ENCODE results near the gene COL9A1.
"Not testable (repeated sequence)": the region's sequence is repeated elsewhere in the genome, so short reads cannot be mapped to it uniquely, and the experiment has no call there.

COL9A1 gene

DNA sequence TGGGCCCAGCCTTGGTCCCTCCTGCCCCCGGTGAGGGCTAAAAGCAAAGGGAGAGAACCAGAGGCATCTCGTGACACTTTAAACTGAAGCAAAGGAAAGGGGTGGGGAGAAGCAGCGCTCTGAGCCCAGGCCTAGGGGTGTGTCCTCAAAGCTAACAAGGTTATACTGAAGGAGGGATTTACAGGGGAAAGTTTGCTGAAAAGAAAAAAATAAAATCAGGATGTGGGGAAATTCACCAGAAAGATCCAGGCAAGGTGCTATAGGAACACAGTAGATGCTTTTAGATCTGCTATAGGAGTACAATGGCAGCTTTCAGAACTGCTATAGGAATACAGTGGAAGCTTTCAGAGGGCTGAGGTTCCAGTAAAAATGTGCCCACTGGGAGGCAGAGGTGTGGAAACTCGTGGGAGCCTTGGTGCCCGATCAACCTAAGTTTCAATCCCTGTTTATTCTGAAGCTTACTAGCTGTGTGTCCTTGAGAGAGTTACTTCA, at the start of gene COL9A1:
Gene COL9A1, minus strand, starts transcription at position 51 of the 492 bp plus-strand sequence. CDS start 160 bp downstream, outside the sequence.
- in situ Hi-C loops (cut with MboI; ENCODE audit: low sequenced_read_pairs): no loop called here

- in situ Hi-C loops (cut with MboI; ENCODE audit: low sequenced_read_pairs): no loop called here
These were observed 48.6 kb upstream of the COL9A1 start for GRCh38 chr6:70351461-70351860.

DNA sequence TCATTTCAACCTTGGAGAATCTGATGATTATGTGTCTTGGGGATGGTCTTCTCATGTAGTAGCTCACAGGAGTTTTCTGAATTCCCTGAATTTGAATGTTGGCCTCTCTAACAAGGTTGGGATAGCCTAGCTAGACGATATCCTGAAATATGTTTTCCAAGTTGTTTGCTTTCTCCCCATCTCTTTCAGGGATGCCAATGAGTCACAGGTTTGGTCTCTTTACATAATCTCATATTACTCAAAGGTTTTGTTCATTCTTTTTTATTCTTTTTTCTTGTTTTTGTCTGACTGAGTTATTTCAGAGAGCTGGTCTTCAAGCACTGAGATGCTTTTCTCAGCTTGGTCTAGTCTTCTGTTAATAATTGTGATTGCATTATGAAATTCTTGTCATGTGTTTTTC, 42.7 kb upstream of the COL9A1 start:
- in situ Hi-C loops (cut with MboI; ENCODE audit: low sequenced_read_pairs): no loop called here

DNA sequence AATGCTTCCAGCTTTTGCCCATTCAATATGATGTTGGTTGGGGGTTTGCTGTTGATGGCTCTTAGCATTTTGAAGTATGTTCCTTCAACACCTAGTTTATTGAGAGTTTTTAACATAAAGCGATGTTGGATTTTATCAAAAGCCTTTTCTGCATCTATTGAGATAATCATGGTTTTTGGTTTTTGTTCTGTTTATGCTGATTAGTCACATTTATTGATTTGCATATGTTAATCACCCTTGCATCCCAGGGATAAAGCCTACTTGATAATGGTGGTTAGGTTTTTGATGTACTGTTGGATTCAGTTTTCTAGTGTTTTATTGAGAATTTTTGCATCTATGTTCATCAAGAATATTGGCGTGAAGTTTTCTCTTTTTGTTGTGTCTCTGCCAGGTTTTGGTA, 40.4 kb upstream of the COL9A1 start:
- in situ Hi-C loops (cut with MboI; ENCODE audit: low sequenced_read_pairs): no loop called here

DNA sequence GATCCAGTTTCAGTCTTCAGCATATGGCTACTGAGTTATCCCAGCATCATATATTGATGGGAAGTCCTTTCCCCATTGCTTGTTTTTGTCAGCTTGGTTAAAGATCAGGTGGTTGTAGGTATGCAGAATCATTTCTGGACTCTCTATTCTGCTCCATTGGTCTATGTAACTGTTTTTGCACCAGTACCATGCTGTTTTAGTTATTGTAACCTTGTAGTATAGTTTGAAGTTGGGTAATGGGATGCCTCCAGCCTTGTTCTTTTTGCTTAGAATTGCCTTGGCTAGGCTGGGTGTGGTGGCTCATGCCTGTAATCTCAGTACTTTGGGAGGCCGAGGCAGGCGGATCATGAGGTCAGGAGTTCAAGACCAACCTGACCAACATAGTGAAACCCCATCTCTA, 36.9 kb upstream of the COL9A1 start:
- in situ Hi-C loops (cut with MboI; ENCODE audit: low sequenced_read_pairs): not testable (repeated sequence)

DNA sequence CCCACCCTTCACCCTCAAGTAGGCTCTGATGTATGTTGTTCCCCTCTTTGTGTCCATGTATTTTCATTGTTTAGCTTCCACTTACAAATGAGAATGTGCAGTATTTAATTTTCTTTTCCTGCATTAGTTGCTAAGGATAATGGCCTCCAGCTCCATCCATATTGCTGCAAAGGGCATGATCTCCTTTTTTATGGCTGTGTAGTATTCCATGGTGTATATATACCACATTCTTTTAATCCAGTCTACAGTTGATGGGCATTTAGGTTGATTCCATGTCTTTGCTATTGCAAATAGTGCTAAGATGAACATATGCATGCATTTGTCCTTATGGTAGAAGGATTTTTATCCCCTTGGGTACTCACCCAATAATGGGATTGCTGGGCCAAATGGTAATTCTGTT, 35.9 kb upstream of the COL9A1 start:
- in situ Hi-C loops (cut with MboI; ENCODE audit: low sequenced_read_pairs): no loop called here

GRCh38 chr6:70337743-70338105, 34.8 kb upstream of the COL9A1 start:
- in situ Hi-C loops (cut with MboI; ENCODE audit: low sequenced_read_pairs): no loop called here

DNA sequence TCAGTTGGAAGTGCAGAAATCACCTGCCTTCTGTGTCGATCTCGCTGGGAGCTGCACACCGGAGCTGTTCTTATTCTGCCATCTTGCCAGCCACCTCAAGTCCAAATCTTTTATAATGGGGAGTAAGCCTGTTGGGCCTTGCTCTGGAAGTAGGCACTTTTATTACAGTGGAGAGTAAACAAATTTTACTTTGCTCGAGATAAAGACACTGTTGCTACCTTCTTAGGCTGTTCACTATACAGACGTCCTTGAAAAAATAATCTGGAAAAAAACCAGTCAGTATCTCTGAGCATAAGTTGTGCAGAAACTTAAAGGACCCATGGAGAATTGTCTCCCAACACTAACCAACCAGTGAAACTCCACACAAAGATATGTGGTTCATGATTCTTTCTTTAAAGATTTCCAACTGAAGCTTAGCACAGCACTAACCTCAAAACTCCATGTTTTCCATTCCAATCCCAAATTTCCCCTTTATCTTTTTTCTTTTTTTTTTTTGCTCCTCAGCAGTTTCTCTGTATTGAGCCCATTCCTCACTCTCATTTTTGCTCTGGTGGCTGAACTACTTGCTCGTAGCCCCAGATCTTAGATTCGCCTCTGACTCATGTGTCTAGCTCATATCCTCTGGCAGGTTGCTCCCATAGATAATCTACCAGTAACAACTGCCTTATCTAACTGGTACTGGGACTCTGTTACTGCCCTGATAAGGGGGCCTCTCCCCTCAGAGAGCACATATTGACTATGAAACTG, 34.3 kb upstream of the COL9A1 start:
- in situ Hi-C loops (cut with MboI; ENCODE audit: low sequenced_read_pairs): no loop called here

DNA sequence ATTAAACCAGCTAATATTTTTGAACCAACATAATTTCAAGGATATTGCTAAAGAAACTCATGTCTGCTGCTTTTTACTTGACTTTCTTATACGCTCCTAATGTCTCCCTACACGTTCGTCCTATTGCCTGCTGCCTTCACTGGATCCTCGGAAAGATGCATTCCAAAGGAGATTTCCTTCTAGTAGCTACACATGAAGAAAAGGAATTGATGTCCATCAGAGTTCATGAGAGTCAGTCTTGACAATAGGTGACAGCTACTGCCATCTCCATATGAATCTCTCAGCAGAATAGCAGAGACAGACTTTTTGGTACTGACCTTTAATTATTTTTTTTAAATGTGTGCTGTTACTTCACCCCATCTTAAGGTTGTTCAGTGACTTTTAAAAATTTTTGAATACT, 24.2 kb upstream of the COL9A1 start:
- in situ Hi-C loops (cut with MboI; ENCODE audit: low sequenced_read_pairs): no loop called here

- in situ Hi-C loops (cut with MboI; ENCODE audit: low sequenced_read_pairs): no loop called here
These were observed 22.1 kb upstream of the COL9A1 start for GRCh38 chr6:70325009-70325408.

DNA sequence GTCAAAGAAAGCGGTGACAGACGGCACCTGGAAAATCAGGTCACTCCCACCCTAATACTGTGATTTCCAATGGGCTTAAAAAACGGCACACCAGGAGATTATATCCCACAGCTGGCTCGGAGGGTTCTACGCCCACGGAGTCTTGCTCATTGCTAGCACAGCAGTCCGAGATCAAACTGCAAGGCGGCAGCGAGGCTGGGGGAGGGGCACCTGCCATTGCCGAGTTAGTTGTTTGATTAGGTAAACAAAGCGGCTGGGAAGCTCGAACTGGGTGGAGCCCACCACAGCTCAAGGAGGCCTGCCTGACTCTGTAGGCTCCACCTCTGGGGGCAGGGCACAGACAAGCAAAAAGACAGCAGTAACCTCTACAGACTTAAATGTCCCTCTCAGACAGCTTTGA, 14.9 kb upstream of the COL9A1 start:
- in situ Hi-C loops (cut with MboI; ENCODE audit: low sequenced_read_pairs): not testable (repeated sequence)

GRCh38 chr6:70315079-70315751, 12.3 kb upstream of the COL9A1 start:
- in situ Hi-C loops (cut with MboI; ENCODE audit: low sequenced_read_pairs): no loop called here

DNA sequence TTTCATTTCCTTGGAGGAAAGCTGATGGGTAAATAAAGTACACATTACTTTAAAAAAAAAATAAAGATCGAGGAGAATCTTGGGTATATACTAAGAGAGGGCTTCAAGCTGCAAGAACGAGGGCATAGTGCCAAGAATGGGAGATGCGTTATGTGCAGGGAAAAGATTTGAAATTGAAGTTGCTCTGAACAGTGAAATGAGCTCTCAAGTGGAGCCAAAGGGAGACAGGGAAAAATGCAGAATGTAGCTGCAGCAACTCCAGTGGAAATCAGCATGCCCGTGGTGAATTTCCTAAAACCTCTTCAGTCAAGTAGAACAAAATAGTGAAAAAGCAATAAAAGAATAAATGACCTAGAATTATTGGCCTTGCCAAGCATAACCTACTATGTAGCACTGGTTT, 11.4 kb upstream of the COL9A1 start:
- in situ Hi-C loops (cut with MboI; ENCODE audit: low sequenced_read_pairs): no loop called here

DNA sequence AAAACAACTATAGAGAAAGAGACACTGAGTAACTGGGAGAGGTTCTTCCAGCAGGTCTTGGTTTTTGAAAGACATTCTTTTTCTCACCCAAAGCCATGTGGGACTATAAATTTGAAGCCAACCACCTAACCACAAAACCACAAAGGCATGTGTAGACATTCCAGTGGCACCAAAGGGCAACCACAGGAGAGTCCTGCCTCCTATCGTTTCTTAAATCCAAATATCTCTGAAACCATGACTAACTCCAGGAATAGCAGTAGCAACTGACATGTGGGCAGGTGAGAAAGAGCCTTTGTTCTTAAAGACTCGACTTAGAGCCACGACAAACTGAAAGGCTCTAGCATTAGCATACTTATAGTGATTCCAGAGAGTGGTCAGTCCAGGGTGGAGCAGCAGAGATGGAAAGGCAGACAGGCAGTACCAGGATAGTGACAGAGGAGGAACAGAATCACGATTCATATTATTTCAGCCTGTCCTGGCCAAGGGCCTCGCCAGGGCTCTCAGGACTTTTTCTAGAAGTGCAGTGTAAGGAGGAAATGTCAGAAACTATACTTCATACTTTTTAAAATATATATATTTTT, 9.4 kb upstream of the COL9A1 start:
- in situ Hi-C loops (cut with MboI; ENCODE audit: low sequenced_read_pairs): no loop called here

GRCh38 chr6:70310063-70310694, 7.3 kb upstream of the COL9A1 start:
- in situ Hi-C loops (cut with MboI; ENCODE audit: low sequenced_read_pairs): no loop called here

- in situ Hi-C loops (cut with MboI; ENCODE audit: low sequenced_read_pairs): no loop called here
These were observed 6.4 kb upstream of the COL9A1 start for GRCh38 chr6:70309243-70309642.

DNA sequence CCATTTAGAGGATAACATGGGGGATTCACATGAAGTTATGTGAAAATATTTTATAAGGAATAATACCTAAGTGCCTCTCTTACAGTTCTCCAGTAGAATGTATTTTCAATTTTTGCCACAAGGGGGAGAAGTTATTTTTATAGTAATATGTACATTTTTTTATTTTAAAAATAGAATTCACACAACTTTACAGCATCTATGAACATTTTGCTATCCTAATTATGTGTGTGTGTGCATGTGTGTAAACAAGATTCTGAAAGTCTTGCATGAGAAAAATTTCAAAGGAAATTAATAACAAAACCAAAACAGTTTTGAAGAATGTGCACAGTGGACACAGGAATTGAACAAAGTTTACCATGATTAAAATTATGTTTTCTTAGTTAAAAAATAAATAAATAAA, 5.3 kb upstream of the COL9A1 start:
- in situ Hi-C loops (cut with MboI; ENCODE audit: low sequenced_read_pairs): not testable (repeated sequence)

DNA sequence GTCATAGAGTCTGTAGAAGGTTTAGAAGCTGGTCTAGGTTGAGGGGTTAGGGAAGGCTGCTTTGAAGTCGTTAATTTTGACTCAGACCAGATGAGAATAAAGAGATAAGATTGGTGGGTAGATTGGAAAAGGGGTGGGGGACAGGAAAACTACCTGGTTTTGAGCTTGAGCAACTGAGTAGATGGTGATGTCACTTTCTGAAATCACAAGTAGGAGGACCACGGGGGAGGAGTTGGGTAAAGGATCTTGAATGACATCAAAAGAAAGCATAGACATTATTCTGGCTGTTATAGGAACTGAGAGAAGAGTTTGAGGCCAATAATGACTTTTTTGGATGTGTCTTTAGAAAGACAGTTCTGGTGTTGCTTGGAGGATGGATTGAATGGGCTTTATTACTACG, 4.1 kb upstream of the COL9A1 start:
- in situ Hi-C loops (cut with MboI; ENCODE audit: low sequenced_read_pairs): no loop called here

DNA sequence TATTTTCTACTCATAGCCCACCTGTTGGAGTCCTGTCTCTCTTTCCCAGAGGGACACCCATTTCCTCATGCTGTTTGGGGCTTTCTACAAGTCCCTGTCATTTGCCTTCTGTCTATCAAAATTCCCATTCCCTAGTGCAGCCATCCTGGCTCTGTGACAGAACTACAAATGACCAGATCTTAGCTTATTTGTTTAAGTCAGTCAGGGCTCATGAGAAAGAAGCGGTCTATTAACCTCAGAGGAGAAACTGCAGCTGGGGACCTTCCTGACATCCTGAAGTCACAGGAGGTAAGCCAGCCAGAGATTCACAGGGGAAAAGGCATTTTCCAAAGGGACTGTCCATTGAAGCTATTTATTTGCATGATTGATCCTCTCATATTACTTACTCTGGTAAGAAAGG, 1.7 kb upstream of the COL9A1 start:
- in situ Hi-C loops (cut with MboI; ENCODE audit: low sequenced_read_pairs): no loop called here

- in situ Hi-C loops (cut with MboI; ENCODE audit: low sequenced_read_pairs): no loop called here
These were observed 3.4 kb downstream of the COL9A1 start for GRCh38 chr6:70299456-70299855.

DNA sequence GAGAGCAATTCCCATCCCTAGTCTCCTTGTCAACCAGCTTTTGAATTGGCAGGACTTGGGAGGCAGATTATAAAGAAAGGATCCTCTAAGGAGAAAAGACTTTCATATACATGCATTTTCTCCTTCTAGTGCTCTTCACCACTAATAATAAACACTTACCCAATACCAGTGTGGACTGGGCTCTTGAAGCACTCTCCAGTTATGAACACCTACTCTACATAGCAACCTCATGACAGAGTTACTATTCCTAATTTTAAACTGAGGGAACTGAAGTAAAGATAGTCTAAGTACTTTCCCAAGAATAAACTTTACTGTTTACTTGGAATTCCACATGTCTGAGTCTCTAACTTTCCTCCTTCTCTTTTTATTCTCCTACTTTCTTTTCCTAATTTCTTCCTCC, 4.8 kb downstream of the COL9A1 start:
- in situ Hi-C loops (cut with MboI; ENCODE audit: low sequenced_read_pairs): no loop called here

DNA sequence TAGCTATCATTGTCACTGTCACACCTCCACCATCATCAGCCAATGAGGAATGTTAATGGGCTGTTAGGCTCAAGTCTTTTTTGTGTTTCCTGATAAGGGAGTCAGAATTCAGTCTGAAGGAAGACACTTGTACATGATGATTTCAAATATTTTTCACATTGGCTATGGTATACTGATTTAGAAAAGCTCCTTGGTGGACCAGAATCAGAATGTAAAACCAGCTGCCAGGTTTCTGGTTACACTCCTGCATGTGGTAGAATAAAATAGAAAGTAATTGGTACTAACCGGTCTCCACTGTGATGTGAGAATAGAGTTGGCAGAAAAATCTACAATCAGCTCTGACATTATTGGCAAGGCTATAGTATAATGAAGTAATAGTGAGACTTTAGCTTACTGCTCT, 10.7 kb downstream of the COL9A1 start:
- in situ Hi-C loops (cut with MboI; ENCODE audit: low sequenced_read_pairs): no loop called here
